Lung (tissue), 12 donors: Measurements from ENCODE around the gene NXNL1. TPM values are rescaled to one million over a fixed set of nuclear protein-coding genes. Genes with fewer than 3 reads are reported as not detected.

Source experiments
- ATAC-seq: fragments of 200-7000 bp; cut with Tn5 transposase; one replicate; pipeline ENCODE4 v1.9.1; 2020; ENCODE audit warnings: moderate number of reproducible peaks; ENCODE audit not compliant: insufficient read depth, low FRiP score
- DNase-seq, 3 donors: peaks; one replicate each; pipeline ENCODE4 v3.0.0-alpha.2; 2013 to 2017
- H3K27ac ChIP-seq, 2 donors: one replicate each; pipeline ENCODE4 v1.5.1; 2013; ENCODE audit warnings: mild to moderate bottlenecking in 2 of 2, moderate library complexity in 2 of 2, control low read depth in 1 of 2, inconsistent platforms in 1 of 2, low read depth in 1 of 2, low read length in 1 of 2
- H3K27me3 ChIP-seq, 3 donors: one replicate each; pipeline ENCODE4 v1.5.1; 2013; ENCODE audit warnings: low read length in 2 of 3; ENCODE audit not compliant: control insufficient read depth in 3 of 3, insufficient read depth in 3 of 3
- H3K36me3 ChIP-seq, 4 donors: one replicate each; pipeline ENCODE4 v1.5.1; 2013; ENCODE audit warnings: low read length in 4 of 4, mild to moderate bottlenecking in 1 of 4, moderate library complexity in 1 of 4; ENCODE audit not compliant: control insufficient read depth in 4 of 4, insufficient read depth in 4 of 4
- H3K4me1 ChIP-seq, 5 donors: one replicate each; pipeline ENCODE4 v1.5.1; 2013; ENCODE audit warnings: low read length in 5 of 5, mild to moderate bottlenecking in 2 of 5, moderate library complexity in 1 of 5; ENCODE audit not compliant: control insufficient read depth in 5 of 5, insufficient read depth in 5 of 5
- H3K4me3 ChIP-seq: one replicate; pipeline ENCODE4 v1.5.1; 2013; ENCODE audit warnings: mild to moderate bottlenecking, control low read depth, moderate library complexity
- H3K9ac ChIP-seq, 2 donors: one replicate each; pipeline ENCODE4 v1.5.1; 2013; ENCODE audit warnings: low read length in 2 of 2, control low read depth in 1 of 2; ENCODE audit not compliant: insufficient read depth in 1 of 2
- H3K9me3 ChIP-seq, 4 donors: one replicate each; pipeline ENCODE4 v1.5.1; 2013; ENCODE audit warnings: low read length in 3 of 4, mild to moderate bottlenecking in 1 of 4, moderate library complexity in 1 of 4; ENCODE audit not compliant: control insufficient read depth in 4 of 4, insufficient read depth in 3 of 4
- WGBS, 2 donors: extraction: QIAGEN DNeasy Blood & Tissue Kit; methylation state at CpG; one replicate each; pipeline ENCODE4 v1.1.7; 2013; 5-methylcytosine and 5-hydroxymethylcytosine counted together
- polyA plus RNA-seq, 2 donors: library from polyadenylated mRNA; stranded (reverse); fragments of 200-250 nt; gene quantifications; one replicate each; pipeline ENCODE4 v1.2.1, GENCODE V29; 2013
- total RNA-seq, 2 donors: library from RNA; depleted of rRNA in 1 of 2; stranded (reverse); fragments of >200 nt in 1 of 2; gene quantifications; one replicate each; pipeline ENCODE4 v1.2.1, GENCODE V29; 2014 to 2021
- TF ChIP-seq, protein P1 (sequence below): IDR thresholded peaks from 2 replicates; pipeline ENCODE4 v1.5.1; 2012; ENCODE audit warnings: mild to moderate bottlenecking; ENCODE audit errors: control extremely low read depth, extremely low read depth
- donor health status: control.
- donor health status: control.
- donor health status: Bipolar disorder and iron deficiency.
- donor health status: healthy.
- donor health status: DM: yes; HTN: yes; CAD: no.

Gene NXNL1
- total and polyA plus RNA-seq, 4 donors, result not detected

DNA sequence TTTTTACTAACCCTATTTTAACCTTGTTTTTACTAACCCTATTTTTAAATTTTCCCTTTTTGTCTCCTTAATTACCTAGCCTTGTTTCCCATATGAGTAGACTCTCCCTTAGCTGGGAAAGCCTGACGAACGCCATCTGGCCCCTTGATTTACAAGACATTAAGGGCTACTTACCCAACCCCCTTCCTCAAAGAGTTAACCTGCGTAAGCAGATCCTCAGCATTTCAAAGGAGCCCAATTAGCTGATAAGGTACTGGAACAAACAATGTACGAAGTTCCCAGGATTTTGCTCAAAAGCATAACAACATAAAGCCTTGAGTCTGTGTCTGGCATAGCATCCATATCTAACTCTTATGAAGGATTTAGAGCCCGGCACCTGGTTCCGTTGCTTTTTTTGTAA, 45.6 kb downstream of the NXNL1 start:
- DNase-seq, result no peak
- WGBS, 2 donors, result 65 to 79% methylated on average over 6 of the region's 6 CpGs

DNA sequence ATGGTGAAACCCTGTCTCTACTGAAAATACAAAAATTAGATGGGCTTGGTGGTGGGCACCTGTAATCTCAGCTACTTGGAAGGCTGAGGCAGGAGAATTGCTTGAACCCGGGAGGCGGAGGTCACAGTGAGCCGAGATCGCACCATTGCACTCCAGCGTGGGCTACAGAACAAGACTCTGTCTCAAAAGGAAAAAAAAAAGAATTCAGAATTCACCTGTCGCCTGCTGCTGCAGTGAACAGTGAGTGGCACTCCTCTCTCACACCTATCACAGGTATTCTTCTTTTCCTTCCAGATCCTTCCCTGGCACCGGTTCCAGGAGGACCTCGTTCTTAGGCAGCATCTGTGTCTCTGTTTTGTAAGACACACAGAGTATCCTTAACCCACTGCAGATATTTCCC, 46.6 kb downstream of the NXNL1 start:
- TF ChIP-seq, protein P1, sequence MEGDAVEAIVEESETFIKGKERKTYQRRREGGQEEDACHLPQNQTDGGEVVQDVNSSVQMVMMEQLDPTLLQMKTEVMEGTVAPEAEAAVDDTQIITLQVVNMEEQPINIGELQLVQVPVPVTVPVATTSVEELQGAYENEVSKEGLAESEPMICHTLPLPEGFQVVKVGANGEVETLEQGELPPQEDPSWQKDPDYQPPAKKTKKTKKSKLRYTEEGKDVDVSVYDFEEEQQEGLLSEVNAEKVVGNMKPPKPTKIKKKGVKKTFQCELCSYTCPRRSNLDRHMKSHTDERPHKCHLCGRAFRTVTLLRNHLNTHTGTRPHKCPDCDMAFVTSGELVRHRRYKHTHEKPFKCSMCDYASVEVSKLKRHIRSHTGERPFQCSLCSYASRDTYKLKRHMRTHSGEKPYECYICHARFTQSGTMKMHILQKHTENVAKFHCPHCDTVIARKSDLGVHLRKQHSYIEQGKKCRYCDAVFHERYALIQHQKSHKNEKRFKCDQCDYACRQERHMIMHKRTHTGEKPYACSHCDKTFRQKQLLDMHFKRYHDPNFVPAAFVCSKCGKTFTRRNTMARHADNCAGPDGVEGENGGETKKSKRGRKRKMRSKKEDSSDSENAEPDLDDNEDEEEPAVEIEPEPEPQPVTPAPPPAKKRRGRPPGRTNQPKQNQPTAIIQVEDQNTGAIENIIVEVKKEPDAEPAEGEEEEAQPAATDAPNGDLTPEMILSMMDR, result no peak
- Histone ChIP-seq H3K9me3 (no peaks in the 10 kb centered on the region), H3K36me3 (peaks cover 0 to 2% (median 0%) of the 10 kb centered on the region in 4 donors), H3K9ac (no peak overlapping the region), H3K4me1 (peaks cover 2 to 14% (median 4%) of the 10 kb centered on the region in 5 donors), H3K27ac (no peak overlapping the region), H3K27me3 (no peaks in the 10 kb centered on the region), H3K4me3 (no peak overlapping the region)
- DNase-seq, result no peak
- no peak for ATAC-seq
- WGBS, 2 donors, result 89 to 94% methylated on average over 8 of the region's 8 CpGs

More for the DNA sequence above, 45.6 kb downstream of the NXNL1 start:
- no peaks in the 10 kb centered on the region for H3K9me3 ChIP-seq
- ATAC-seq, result no peak
- TF ChIP-seq, protein P1, result no peak
- H3K4me3 ChIP-seq, result no peak overlapping the region
- no peak overlapping the region for H3K27ac ChIP-seq
- H3K9ac ChIP-seq, result no peak overlapping the region
- peaks cover 3 to 17% (median 4%) of the 10 kb centered on the region in 5 donors for H3K4me1 ChIP-seq
- no peaks in the 10 kb centered on the region for H3K27me3 ChIP-seq
- peaks cover 0 to 2% (median 0%) of the 10 kb centered on the region in 4 donors for H3K36me3 ChIP-seq

DNA sequence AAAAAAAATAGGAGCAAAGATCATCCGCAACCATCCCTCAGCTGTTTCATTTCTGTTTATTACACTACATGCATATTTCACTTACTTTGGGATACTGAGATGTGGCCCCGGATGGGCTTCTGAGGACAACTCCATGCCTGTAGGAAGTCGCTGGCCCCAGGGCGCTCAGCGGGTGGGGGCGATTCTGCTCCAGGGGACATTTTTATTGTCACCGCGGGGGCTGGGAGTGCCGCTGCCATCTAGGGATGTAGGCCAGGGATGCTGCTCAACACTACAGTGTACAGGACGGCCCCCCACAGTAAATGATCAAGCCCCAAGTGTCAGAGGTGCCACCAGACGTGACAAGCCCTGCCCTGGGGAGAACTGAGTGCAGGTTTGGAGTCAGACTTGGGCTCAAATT, 48.9 kb downstream of the NXNL1 start:
- no peak overlapping the region for H3K9ac ChIP-seq
- peak overlapping the region in 1 of 2 donors; percentile 44 for H3K27ac ChIP-seq

More for the DNA sequence above, 48.9 kb downstream of the NXNL1 start:
- Histone ChIP-seq H3K9me3 (no peaks in the 10 kb centered on the region), H3K36me3 (peaks cover 0 to 2% (median 0%) of the 10 kb centered on the region in 4 donors), H3K4me3 (no peak overlapping the region), H3K4me1 (peaks cover under 1 to 10% (median 3%) of the 10 kb centered on the region in 5 donors), H3K27me3 (no peaks in the 10 kb centered on the region)
- 77 to 79% methylated on average over 11 of the region's 11 CpGs for WGBS, 2 donors
- DNase-seq (no peak), ATAC-seq (no peak)
- TF ChIP-seq, protein P1, result no peak
